ENCODE data around the gene AGRN. TPM values are rescaled to one million over a fixed set of nuclear protein-coding genes. Genes with fewer than 3 reads are reported as not detected.

Gene AGRN
- total RNA-seq, 4 donors from 2014 or later, result 68.3 to 147 (median 129) TPM

- WGBS, 2 donors, result 65 to 66% methylated on average over 15 to 20 of the region's 28 CpGs
- DNase-seq, result peak; percentile 63 to 66
- H3K27me3 ChIP-seq, result peaks cover 6% of the 10 kb centered on the region
- intact Hi-C loops (cut with DNase I), result loop anchor here (5.0 to 10.0 kb wide), 2 partner anchors 71 to 322 kb away; no protein-coding TSS in a partner anchor
- no peak overlapping the region for H3K4me3 ChIP-seq (replicated peaks in 1 of 3)
- H3K27ac ChIP-seq, result no peak overlapping the region
- H3K4me1 ChIP-seq, result peaks cover 5 to 22% of the 10 kb centered on the region in 2 donors
- no peak for TF ChIP-seq POLR2A (IDR thresholded peaks at IDR 0.05)
- no peak for TF ChIP-seq CTCF (IDR thresholded peaks at IDR 0.05)
- H3K9me3 ChIP-seq, result no peaks in the 10 kb centered on the region
- no peaks in the 10 kb centered on the region for H3K36me3 ChIP-seq
These were observed 47.0 kb upstream of the AGRN start for GRCh38 chr1:972726-973458.

- H3K27me3 ChIP-seq, result peaks cover 6% of the 10 kb centered on the region
- TF ChIP-seq CTCF (IDR thresholded peaks at IDR 0.05), result no peak
- TF ChIP-seq POLR2A (IDR thresholded peaks at IDR 0.05), result no peak
- intact Hi-C loops (cut with DNase I), result loop anchor here (5.0 to 10.0 kb wide), 2 partner anchors 71 to 321 kb away; no protein-coding TSS in a partner anchor
- no peaks in the 10 kb centered on the region for H3K36me3 ChIP-seq
- peaks cover 5 to 20% of the 10 kb centered on the region in 2 donors for H3K4me1 ChIP-seq
- DNase-seq, result no peak
- no peaks in the 10 kb centered on the region for H3K9me3 ChIP-seq
- 86 to 89% methylated on average over 10 to 15 of the region's 28 CpGs for WGBS, 2 donors
- no peak overlapping the region for H3K4me3 ChIP-seq (replicated peaks in 1 of 3)
- no peak overlapping the region for H3K27ac ChIP-seq
These were observed 46.2 kb upstream of the AGRN start for GRCh38 chr1:973459-974292.

GRCh38 chr1:974293-974640, 45.7 kb upstream of the AGRN start:
- no peak overlapping the region for H3K27ac ChIP-seq
- TF ChIP-seq POLR2A (IDR thresholded peaks at IDR 0.05) (no peak), CTCF (IDR thresholded peaks at IDR 0.05) (no peak)
- H3K9me3 ChIP-seq, result no peaks in the 10 kb centered on the region
- no peak overlapping the region for H3K4me3 ChIP-seq (replicated peaks in 1 of 3)
- intact Hi-C loops (cut with DNase I), result loop anchor here (5.0 to 10.0 kb wide), 2 partner anchors 72 to 321 kb away; no protein-coding TSS in a partner anchor
- DNase-seq, result no peak
- H3K27me3 ChIP-seq, result peaks cover 6% of the 10 kb centered on the region
- H3K36me3 ChIP-seq, result no peaks in the 10 kb centered on the region
- peaks cover 5 to 20% of the 10 kb centered on the region in 2 donors for H3K4me1 ChIP-seq
- 73 to 96% methylated on average over 6 to 11 of the region's 11 CpGs for WGBS, 2 donors

GRCh38 chr1:974687-975328, 45.1 kb upstream of the AGRN start:
- intact Hi-C loops (cut with DNase I), result loop anchor here (5.0 to 10.0 kb wide), 2 partner anchors 73 to 320 kb away; no protein-coding TSS in a partner anchor
- Histone ChIP-seq H3K4me1 (peaks cover 5 to 20% of the 10 kb centered on the region in 2 donors), H3K9me3 (no peaks in the 10 kb centered on the region), H3K27ac (no peak overlapping the region), H3K36me3 (no peaks in the 10 kb centered on the region), H3K4me3 (replicated peaks in 1 of 3) (no peak overlapping the region), H3K27me3 (peaks cover 6% of the 10 kb centered on the region)
- 74 to 76% methylated on average over 15 of the region's 17 CpGs for WGBS, 2 donors
- TF ChIP-seq POLR2A (IDR thresholded peaks at IDR 0.05), result no peak
- TF ChIP-seq CTCF (IDR thresholded peaks at IDR 0.05), result no peak
- DNase-seq, result no peak

All from thyroid gland (tissue), 4 donors.